Caco-2 (cell line): ENCODE data around the gene NKAIN2. TPM values are rescaled to one million over a fixed set of nuclear protein-coding genes. Genes with fewer than 3 reads are reported as not detected.

Experiments
- BruUV-seq: library from RNA; stranded (reverse); fragments of 400-500 nt; replicated peaks from 2 replicates; lab custom pipeline; 2021; lab: Mats Ljungman, UMichigan
- CTCF ChIA-PET: fragments of 300-600 bp; sonication (Branson Sonifier 250); formaldehyde crosslinking; loops from one replicate; lab custom pipeline; 2022; ENCODE audit warnings: antibody characterized with exemption; lab: Charles Lee
- POLR2A ChIA-PET: fragments of 300-600 bp; sonication (Branson Sonifier 250); formaldehyde crosslinking; loops from one replicate; lab custom pipeline; 2022; ENCODE audit warnings: antibody characterized with exemption; lab: Charles Lee
- DNase-seq, 2 experiments: peaks; one replicate each; pipeline versions ENCODE4 v3.0.0 to v3.0.0-alpha.2; 2020 to 2022
- H3K27me3 ChIP-seq: replicated peaks from 2 replicates; pipeline ENCODE4 v1.6.0; 2011; ENCODE audit warnings: low read length; ENCODE audit not compliant: control insufficient read depth, insufficient read depth
- H3K36me3 ChIP-seq: 2 replicates; pipeline ENCODE4 v1.5.1; 2011; ENCODE audit warnings: low read length; ENCODE audit not compliant: control insufficient read depth, insufficient read depth
- H3K4me1 ChIP-seq: fragments of 250-450 bp; sonication (Bioruptor Pico); 2 replicates; pipeline ENCODE4 v1.5.1; 2020; ENCODE audit warnings: mild to moderate bottlenecking
- H3K4me3 ChIP-seq: 2 replicates; pipeline ENCODE4 v1.5.1; 2011; ENCODE audit warnings: low read depth, mild to moderate bottlenecking, control low read depth, low read length
- H3K9me3 ChIP-seq: fragments of 250-450 bp; sonication (Bioruptor Pico); 2 replicates; pipeline ENCODE4 v1.5.1; 2020; ENCODE audit warnings: mild to moderate bottlenecking, moderate library complexity
- H3K27ac Mint-ChIP-seq: one replicate; pipeline ENCODE4 v1.8.0; 2022; ENCODE audit warnings: mixed read lengths; ENCODE audit not compliant: unreplicated experiment
- H3K27me3 Mint-ChIP-seq: one replicate; pipeline ENCODE4 v1.8.0; 2022; ENCODE audit warnings: mixed read lengths; ENCODE audit not compliant: insufficient read depth, unreplicated experiment
- H3K36me3 Mint-ChIP-seq: one replicate; pipeline ENCODE4 v1.8.0; 2022; ENCODE audit warnings: mild to moderate bottlenecking, mixed read lengths; ENCODE audit not compliant: insufficient read depth, unreplicated experiment
- H3K4me1 Mint-ChIP-seq: one replicate; pipeline ENCODE4 v1.8.0; 2022; ENCODE audit warnings: low read depth, mixed read lengths; ENCODE audit not compliant: unreplicated experiment
- H3K4me3 Mint-ChIP-seq: one replicate; pipeline ENCODE4 v1.8.0; 2022; ENCODE audit warnings: mild to moderate bottlenecking, moderate library complexity, mixed read lengths; ENCODE audit not compliant: unreplicated experiment
- H3K9me3 Mint-ChIP-seq: one replicate; pipeline ENCODE4 v1.8.0; 2022; ENCODE audit warnings: mixed read lengths; ENCODE audit not compliant: unreplicated experiment
- CTCF ChIP-seq, 2 experiments: fragments of 200-600 bp in 1 of 2; IDR thresholded peaks; 1 replicate in 1 of 2; 2 replicates in 1 of 2; pipeline versions ENCODE4 v1.5.1 to v1.8.0; 2011 to 2022; ENCODE audit warnings: antibody characterized with exemption in 1 of 2, control low read depth in 1 of 2, inconsistent platforms in 1 of 2, low read depth in 1 of 2, low read length in 1 of 2, mild to moderate bottlenecking in 1 of 2, moderate library complexity in 1 of 2; ENCODE audit not compliant: insufficient read depth in 1 of 2, severe bottlenecking in 1 of 2, unreplicated experiment in 1 of 2
- intact Hi-C: fragments of 100-400 bp; cut with micrococcal nuclease; formaldehyde crosslinking; loops from one replicate; pipeline ENCODE4 v1.10.0; 2022; ENCODE audit not compliant: unreplicated experiment
- total RNA-seq: library from RNA; stranded (reverse); gene quantifications from 2 replicates; pipeline ENCODE4 v1.2.3, GENCODE V29; 2022

The NKAIN2 gene
- total RNA-seq, 1 experiment from 2014 or later, result not detected

DNA sequence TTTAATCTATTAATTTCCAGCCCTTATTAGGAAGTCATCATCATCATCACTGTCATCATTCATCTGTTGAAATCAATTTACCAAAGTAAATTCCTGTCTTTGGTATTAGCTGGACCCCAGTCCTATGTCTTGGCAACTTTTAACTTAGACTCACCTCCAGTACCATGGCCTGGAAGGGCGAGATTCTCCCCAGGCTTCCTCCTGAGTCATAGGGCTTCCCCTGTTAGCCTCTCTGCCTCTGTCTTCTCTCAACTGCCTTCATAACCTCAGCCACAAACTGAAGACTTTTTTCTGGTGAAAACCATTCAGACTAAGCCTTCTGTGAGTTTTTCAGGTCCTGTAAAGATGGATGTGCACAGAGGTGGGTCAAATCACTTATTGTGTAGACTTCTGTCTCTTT is 95.0 kb downstream of the NKAIN2 start:
- H3K27me3 ChIP-seq, result no peaks in the 10 kb centered on the region
- no peaks in the 10 kb centered on the region for H3K36me3 Mint-ChIP-seq
- no TSS peak for BruUV-seq
- no peak overlapping the region for H3K4me3 Mint-ChIP-seq
- ChIA-PET CTCF (no interaction called here), POLR2A (no interaction called here)
- no peak for TF ChIP-seq CTCF (IDR thresholded peaks at IDR 0.05; ENCODE audit: insufficient read depth in 1 of 2, low read depth in 1 of 2, low read length in 1 of 2, severe bottlenecking in 1 of 2, unreplicated experiment in 1 of 2)
- H3K36me3 ChIP-seq, result no peaks in the 10 kb centered on the region
- peaks cover 3% of the 10 kb centered on the region for H3K27me3 Mint-ChIP-seq
- H3K4me3 ChIP-seq, result no peak overlapping the region
- H3K4me1 Mint-ChIP-seq, result no peaks in the 10 kb centered on the region
- no peak overlapping the region for H3K27ac Mint-ChIP-seq
- no peaks in the 10 kb centered on the region for H3K9me3 Mint-ChIP-seq
- H3K4me1 ChIP-seq, result no peaks in the 10 kb centered on the region
- DNase-seq, result no peak
- H3K9me3 ChIP-seq, result no peaks in the 10 kb centered on the region
- intact Hi-C loops, result no loop called here

DNA sequence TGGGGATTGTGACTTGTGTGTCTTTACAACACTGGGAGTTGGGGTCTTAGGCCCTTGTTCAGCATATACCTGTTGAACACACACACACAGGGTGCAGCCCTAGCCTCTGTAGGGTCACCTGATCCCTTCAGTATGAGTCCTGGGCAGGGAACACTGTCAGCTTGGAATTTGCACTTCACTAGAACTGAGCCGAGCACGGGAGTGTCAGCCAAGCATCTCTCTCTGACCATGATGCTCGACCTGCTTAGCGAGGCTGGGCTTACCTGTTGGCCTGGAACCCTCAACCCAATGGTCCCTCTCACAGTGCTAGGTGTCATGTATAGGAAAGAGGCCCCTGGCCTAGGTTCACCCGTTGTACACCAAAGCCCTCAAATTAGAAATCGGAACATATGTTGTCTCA is 96.1 kb downstream of the NKAIN2 start:
- H3K4me3 ChIP-seq, result no peak overlapping the region
- Mint-ChIP-seq H3K27me3 (peaks cover 3% of the 10 kb centered on the region), H3K9me3 (no peaks in the 10 kb centered on the region), H3K4me3 (no peak overlapping the region), H3K36me3 (no peaks in the 10 kb centered on the region), H3K4me1 (no peaks in the 10 kb centered on the region), H3K27ac (no peak overlapping the region)
- TF ChIP-seq CTCF (IDR thresholded peaks at IDR 0.05; ENCODE audit: insufficient read depth in 1 of 2, low read depth in 1 of 2, low read length in 1 of 2, severe bottlenecking in 1 of 2, unreplicated experiment in 1 of 2), result no peak
- no peak for DNase-seq
- ChIA-PET CTCF (no interaction called here), POLR2A (no interaction called here)
- H3K9me3 ChIP-seq, result no peaks in the 10 kb centered on the region
- intact Hi-C loops, result no loop called here
- H3K27me3 ChIP-seq, result no peaks in the 10 kb centered on the region
- H3K36me3 ChIP-seq, result no peaks in the 10 kb centered on the region
- no peaks in the 10 kb centered on the region for H3K4me1 ChIP-seq
- no TSS peak for BruUV-seq

- no TSS peak for BruUV-seq
- Mint-ChIP-seq H3K4me1 (no peaks in the 10 kb centered on the region), H3K27ac (no peak overlapping the region), H3K27me3 (peaks cover 3% of the 10 kb centered on the region), H3K9me3 (no peaks in the 10 kb centered on the region), H3K36me3 (no peaks in the 10 kb centered on the region), H3K4me3 (no peak overlapping the region)
- no peak overlapping the region for H3K4me3 ChIP-seq
- intact Hi-C loops, result no loop called here
- no peak for TF ChIP-seq CTCF (IDR thresholded peaks at IDR 0.05; ENCODE audit: insufficient read depth in 1 of 2, low read depth in 1 of 2, low read length in 1 of 2, severe bottlenecking in 1 of 2, unreplicated experiment in 1 of 2)
- no peaks in the 10 kb centered on the region for H3K4me1 ChIP-seq
- H3K27me3 ChIP-seq, result no peaks in the 10 kb centered on the region
- CTCF ChIA-PET, result no interaction called here
- no peaks in the 10 kb centered on the region for H3K9me3 ChIP-seq
- no peaks in the 10 kb centered on the region for H3K36me3 ChIP-seq
- POLR2A ChIA-PET, result no interaction called here
- no peak for DNase-seq
Observed at GRCh38 chr6:123901436-123901835, 97.8 kb downstream of the NKAIN2 start.
